ENCODE results near the gene RAE1. TPM values are rescaled to one million over a fixed set of nuclear protein-coding genes. Genes with fewer than 3 reads are reported as not detected.

RAE1 gene
- total and polyA plus RNA-seq, 2 donors (not counting 3 experiments of a cell fraction or from before 2014, with no cell fraction given), result 34.1 to 55.8 TPM

GRCh38 chr20:57384486-57384885, 33.4 kb downstream of the RAE1 start:
- intact Hi-C loops (cut with micrococcal nuclease), result loop anchor here (5.0 to 10.0 kb wide), 3 partner anchors 208 to 828 kb away; partner anchors contain the start of gene PMEPA1
- Histone ChIP-seq H3K9me3 (replicated peaks; ENCODE audit: control insufficient read depth, insufficient read depth, low read length) (no peaks in the 10 kb centered on the region), H3K9ac (replicated peaks; ENCODE audit: extremely low read depth, insufficient read depth, low read length) (no peak overlapping the region), H3K79me2 (ENCODE audit: control insufficient read depth, insufficient read depth, low read length) (no peaks in the 10 kb centered on the region), H3K4me2 (ENCODE audit: insufficient read depth, low read length) (no peak overlapping the region), H2AFZ (ENCODE audit: low read depth, low read length) (no peak overlapping the region), H3K36me3 (ENCODE audit: control insufficient read depth in 2 of 2, extremely low read depth in 1 of 2, insufficient read depth in 2 of 2, low read length in 2 of 2) (peaks cover 0 to 4% of the 10 kb centered on the region in 2 experiments), H3K27me3 (ENCODE audit: control insufficient read depth in 2 of 2, insufficient read depth in 2 of 2, low read length in 2 of 2) (no peaks in the 10 kb centered on the region), H3K9me1 (replicated peaks; ENCODE audit: control insufficient read depth, extremely low read depth, insufficient read depth, low read length) (no peaks in the 10 kb centered on the region), H3K4me3 (replicated peaks in 1 of 3; ENCODE audit: insufficient read depth in 1 of 3, low read depth in 1 of 3, low read length in 3 of 3) (no peak overlapping the region), H4K20me1 (replicated peaks; ENCODE audit: control insufficient read depth, extremely low read depth, insufficient read depth, low read length) (no peaks in the 10 kb centered on the region), H3K4me1 (ENCODE audit: control insufficient read depth, extremely low read depth, insufficient read depth, low read length) (peaks cover 2% of the 10 kb centered on the region), H3K27ac (ENCODE audit: insufficient read depth, low read depth, low read length) (no peak overlapping the region)
- POLR2A ChIA-PET, result no interaction called here
- CTCF ChIA-PET, result interaction anchor here (1.1 to 7.3 kb wide), 3 partner anchors 9 to 111 kb away, joined by 3 to 86 read pairs (median 4); no protein-coding TSS in a partner anchor
- no peak for DNase-seq (ENCODE audit: low read depth, low spot score)
- FAIRE-seq, result no peak
- TF ChIP-seq CTCF (IDR thresholded peaks at IDR 0.05; ENCODE audit: extremely low read depth in 1 of 2, insufficient read depth in 1 of 2, low read depth in 1 of 2, low read length in 2 of 2), result no peak
- TF ChIP-seq POLR2A (IDR thresholded peaks at IDR 0.05; ENCODE audit: low read depth, low read length), result no peak
- no peak for TF ChIP-seq GATA2 (IDR thresholded peaks at IDR 0.05; ENCODE audit: insufficient read depth, insufficient read length, low read depth, low read length)
- TF ChIP-seq POLR2AphosphoS5 (IDR thresholded peaks at IDR 0.05; ENCODE audit: insufficient read depth, low read depth, low read length), result no peak
- TF ChIP-seq JUN (IDR thresholded peaks at IDR 0.05; ENCODE audit: borderline replicate concordance, insufficient read depth, insufficient read length, low read depth), result no peak
- TF ChIP-seq MYC (IDR thresholded peaks at IDR 0.05; ENCODE audit: low read depth, low read length), result no peak
- no peak for TF ChIP-seq FOS (IDR thresholded peaks at IDR 0.05; ENCODE audit: borderline replicate concordance, insufficient read depth, low read length)
- TF ChIP-seq EZH2 (IDR thresholded peaks at IDR 0.05; ENCODE audit: borderline replicate concordance, low read depth, low read length, severe bottlenecking), result no peak
- TF ChIP-seq, protein P1, sequence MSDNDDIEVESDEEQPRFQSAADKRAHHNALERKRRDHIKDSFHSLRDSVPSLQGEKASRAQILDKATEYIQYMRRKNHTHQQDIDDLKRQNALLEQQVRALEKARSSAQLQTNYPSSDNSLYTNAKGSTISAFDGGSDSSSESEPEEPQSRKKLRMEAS (IDR thresholded peaks at IDR 0.05; ENCODE audit: insufficient read depth, insufficient read length), result no peak
- dilution Hi-C loops (cut with MboI; ENCODE audit: extremely low pct_ligation_motif_present, low sequenced_read_pairs), result no loop called here
- BruUV-seq (replicated peaks), result no TSS peak
